NCI-H2196 (cell line): ENCODE results near the gene ATP6V0E1.
"Not testable (repeated sequence)": the region's sequence is repeated elsewhere in the genome, so short reads cannot be mapped to it uniquely, and the experiment has no call there.

Experiments
- DNase-seq: peaks from one replicate; lab custom pipeline; 2025; ENCODE audit not compliant: unreplicated experiment; lab: John Stamatoyannopoulos, UW

Gene ATP6V0E1

GRCh38 chr5:173001229-173001841 lies 17.8 kb downstream of the ATP6V0E1 start:
- no peak for DNase-seq

- no peak for DNase-seq
Measured at GRCh38 chr5:173003360-173003759, 19.8 kb downstream of the ATP6V0E1 start.

GRCh38 chr5:173004013-173004412 lies 20.4 kb downstream of the ATP6V0E1 start:
- DNase-seq, result no peak

- no peak for DNase-seq
Measured at GRCh38 chr5:173004447-173004846, 20.9 kb downstream of the ATP6V0E1 start.

GRCh38 chr5:173010021-173010420 lies 26.4 kb downstream of the ATP6V0E1 start:
- DNase-seq, result no peak

GRCh38 chr5:173010547-173011464 lies 27.2 kb downstream of the ATP6V0E1 start:
- DNase-seq, result no peak

- no peak for DNase-seq
Measured at GRCh38 chr5:173011566-173011965, 28.0 kb downstream of the ATP6V0E1 start.

- no peak for DNase-seq
Measured at GRCh38 chr5:173012882-173013281, 29.3 kb downstream of the ATP6V0E1 start.

- DNase-seq, result no peak
Measured at GRCh38 chr5:173014671-173015070, 31.1 kb downstream of the ATP6V0E1 start.

- no peak for DNase-seq
Measured at GRCh38 chr5:173015192-173015591, 31.6 kb downstream of the ATP6V0E1 start.

GRCh38 chr5:173015598-173016455 lies 32.3 kb downstream of the ATP6V0E1 start:
- DNase-seq, result no peak

- DNase-seq, result peak; percentile 66
Measured at GRCh38 chr5:173016598-173017046, 33.1 kb downstream of the ATP6V0E1 start.

- not testable (repeated sequence) for DNase-seq
Measured at GRCh38 chr5:173017087-173017486, 33.5 kb downstream of the ATP6V0E1 start.

- DNase-seq, result no peak
Measured at GRCh38 chr5:173018358-173018757, 34.8 kb downstream of the ATP6V0E1 start.

- no peak for DNase-seq
Measured at GRCh38 chr5:173020154-173020581, 36.6 kb downstream of the ATP6V0E1 start.

GRCh38 chr5:173020643-173021042 lies 37.1 kb downstream of the ATP6V0E1 start:
- no peak for DNase-seq

GRCh38 chr5:173025651-173026050 lies 42.1 kb downstream of the ATP6V0E1 start:
- no peak for DNase-seq

- DNase-seq, result no peak
Measured at GRCh38 chr5:173027905-173028304, 44.3 kb downstream of the ATP6V0E1 start.

- no peak for DNase-seq
Measured at GRCh38 chr5:173028811-173029327, 45.3 kb downstream of the ATP6V0E1 start.

- no peak for DNase-seq
Measured at GRCh38 chr5:173029499-173029921, 45.9 kb downstream of the ATP6V0E1 start.

- not testable (repeated sequence) for DNase-seq
Measured at GRCh38 chr5:173032096-173032495, 48.5 kb downstream of the ATP6V0E1 start.
